Endometrial microvascular endothelial cells (primary cell): ENCODE results near the gene RRAS2. TPM values are rescaled to one million over a fixed set of nuclear protein-coding genes. Genes with fewer than 3 reads are reported as not detected.
"Not testable (repeated sequence)": the region's sequence is repeated elsewhere in the genome, so short reads cannot be mapped to it uniquely, and the experiment has no call there.

Experiments
- in situ Hi-C: cut with HindIII; loops from 2 replicates; pipeline ENCODE4 v1.10.0; 2017; ENCODE audit warnings: low sequenced_read_pairs, low pct_unique_long_range_greater_than_20kb; ENCODE audit errors: inconsistent ontology term
- total RNA-seq: library from RNA; depleted of rRNA; stranded (reverse); fragments of >200 nt; gene quantifications from one replicate; pipeline ENCODE4 v1.2.3, GENCODE V29; 2015; ENCODE audit errors: inconsistent ontology term

The RRAS2 gene
- total RNA-seq, 1 donor from 2014 or later: 92.5 TPM

- in situ Hi-C loops: no loop called here
These were observed 12.6 kb downstream of the RRAS2 start for GRCh38 chr11:14346303-14346955.

DNA sequence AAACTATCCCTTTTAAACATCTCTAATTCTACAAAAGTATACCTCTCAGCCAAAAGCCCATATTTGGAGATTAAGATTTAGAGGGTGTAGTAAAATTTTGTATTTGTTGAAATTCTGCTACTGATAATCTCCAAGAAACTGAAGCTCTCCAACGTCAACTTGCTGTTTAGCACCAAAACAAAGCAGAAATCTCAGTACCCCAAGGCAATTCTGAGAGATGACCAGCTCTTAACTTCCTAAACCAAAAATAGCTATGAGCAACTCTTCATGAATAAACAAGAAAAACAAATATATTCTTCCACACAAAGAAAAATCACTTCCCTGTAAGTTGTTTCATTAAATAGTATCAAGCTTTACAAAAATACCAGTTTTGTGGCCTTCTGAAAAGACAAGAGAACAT is 13.3 kb downstream of the RRAS2 start:
- in situ Hi-C loops: no loop called here

- in situ Hi-C loops: not testable (repeated sequence)
These were observed 14.0 kb downstream of the RRAS2 start for GRCh38 chr11:14345016-14345415.

- in situ Hi-C loops: no loop called here
These were observed 16.1 kb downstream of the RRAS2 start for GRCh38 chr11:14342906-14343305.

- in situ Hi-C loops: no loop called here
These were observed 17.0 kb downstream of the RRAS2 start for GRCh38 chr11:14341968-14342367.

GRCh38 chr11:14340721-14341120 is 18.3 kb downstream of the RRAS2 start:
- in situ Hi-C loops: no loop called here

- in situ Hi-C loops: no loop called here
These were observed 19.6 kb downstream of the RRAS2 start for GRCh38 chr11:14339356-14339755.

GRCh38 chr11:14336507-14337503 is 22.2 kb downstream of the RRAS2 start:
- in situ Hi-C loops: no loop called here

- in situ Hi-C loops: no loop called here
These were observed 23.3 kb downstream of the RRAS2 start for GRCh38 chr11:14335712-14336111.

DNA sequence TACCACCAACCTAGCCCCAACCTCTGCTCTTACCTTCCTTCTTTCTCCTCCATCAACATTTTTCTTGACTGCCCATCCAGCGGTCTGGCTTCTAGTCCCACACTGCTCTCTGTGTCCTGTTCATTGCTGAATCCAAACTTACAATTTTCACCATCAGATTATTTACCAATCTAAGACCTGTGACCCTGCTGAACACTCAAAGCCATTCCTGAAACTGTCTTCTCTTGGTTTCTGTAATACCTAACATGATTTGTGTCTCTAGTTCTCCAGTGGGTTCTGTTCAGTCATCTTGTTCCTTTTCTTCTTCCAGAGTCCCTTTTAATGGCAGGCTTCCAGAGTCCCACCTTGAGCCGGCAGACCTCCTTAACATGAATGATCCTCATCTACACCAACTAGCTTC is 24.1 kb downstream of the RRAS2 start:
- in situ Hi-C loops: no loop called here

- in situ Hi-C loops: no loop called here
These were observed 24.8 kb downstream of the RRAS2 start for GRCh38 chr11:14334192-14334591.

DNA sequence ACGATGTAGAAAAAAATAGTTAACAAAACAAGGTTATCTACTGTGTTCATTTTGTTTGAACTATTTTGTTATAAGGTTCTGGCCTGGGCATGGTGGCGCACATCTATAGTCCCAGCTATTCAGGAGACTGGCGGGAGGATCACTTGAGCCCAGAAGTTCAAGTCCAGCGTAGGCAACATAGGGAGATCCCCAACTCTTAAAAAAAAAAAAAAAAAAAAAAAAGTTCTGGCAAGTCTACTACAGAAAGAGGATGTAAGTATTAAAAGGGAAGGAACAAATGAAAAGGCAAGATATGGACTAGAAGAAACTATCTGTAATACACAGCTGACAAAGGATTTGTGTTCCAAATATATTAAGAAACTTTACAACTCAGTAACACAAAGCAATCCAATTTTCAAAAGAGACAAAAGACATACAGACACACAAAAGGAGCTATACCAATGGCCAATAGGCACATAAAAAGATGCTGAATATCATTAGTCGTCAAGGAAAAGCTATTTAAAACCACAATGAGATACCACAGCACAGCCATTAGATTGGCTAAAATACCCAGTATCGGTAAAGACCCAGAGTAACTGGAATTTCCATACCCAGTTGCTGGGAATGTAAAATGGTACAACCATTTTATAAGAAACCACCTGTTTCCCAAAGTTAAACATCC is 27.4 kb downstream of the RRAS2 start:
- in situ Hi-C loops: no loop called here

DNA sequence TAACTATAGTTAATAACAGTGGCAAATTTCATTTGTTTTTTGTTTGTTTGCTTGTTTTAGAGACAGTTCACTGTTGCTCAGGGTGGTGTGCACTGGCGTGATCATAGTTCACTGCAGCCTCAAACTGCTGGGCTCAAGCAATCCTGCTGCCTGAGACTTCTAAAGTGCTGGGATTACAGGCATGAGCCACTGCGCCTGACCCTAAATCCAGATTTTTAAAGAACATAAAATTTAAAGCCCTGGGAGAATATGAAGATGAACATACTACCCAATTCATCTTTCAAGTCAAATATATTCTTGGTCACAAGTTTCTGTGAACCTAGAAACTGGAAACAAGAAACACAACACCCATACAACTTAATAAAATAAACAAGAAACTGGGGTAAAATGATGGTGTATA is 28.1 kb downstream of the RRAS2 start:
- in situ Hi-C loops: no loop called here

- in situ Hi-C loops: no loop called here
These were observed 29.3 kb downstream of the RRAS2 start for GRCh38 chr11:14329702-14330101.

GRCh38 chr11:14327116-14327515 is 31.9 kb downstream of the RRAS2 start:
- in situ Hi-C loops: no loop called here

- in situ Hi-C loops: loop anchor here (25.0 kb wide), 1 partner anchor 139 kb away; no protein-coding TSS in a partner anchor
These were observed 35.8 kb downstream of the RRAS2 start for GRCh38 chr11:14323118-14323676.

DNA sequence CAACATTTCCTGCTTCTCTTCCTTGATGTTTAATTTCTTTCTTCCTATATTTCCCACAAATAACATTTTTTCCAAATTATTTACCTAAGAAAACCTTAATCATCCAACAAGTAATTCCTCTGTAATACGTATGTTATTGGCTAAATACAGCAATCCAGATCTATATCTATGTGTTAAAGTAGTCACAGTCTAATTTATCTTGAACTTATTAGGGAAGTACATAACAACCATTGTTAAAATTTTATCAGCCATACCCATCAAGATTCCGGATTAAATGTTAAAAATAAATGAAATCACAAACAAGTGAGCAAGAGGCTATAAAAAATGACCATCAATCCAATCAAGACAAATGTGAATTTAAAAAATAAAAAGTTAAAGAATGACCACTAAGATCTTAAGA is 36.5 kb downstream of the RRAS2 start:
- in situ Hi-C loops: loop anchor here (25.0 kb wide), 1 partner anchor 140 kb away; no protein-coding TSS in a partner anchor

GRCh38 chr11:14320020-14320419 is 39.0 kb downstream of the RRAS2 start:
- in situ Hi-C loops: loop anchor here (25.0 kb wide), 1 partner anchor 142 kb away; no protein-coding TSS in a partner anchor

DNA sequence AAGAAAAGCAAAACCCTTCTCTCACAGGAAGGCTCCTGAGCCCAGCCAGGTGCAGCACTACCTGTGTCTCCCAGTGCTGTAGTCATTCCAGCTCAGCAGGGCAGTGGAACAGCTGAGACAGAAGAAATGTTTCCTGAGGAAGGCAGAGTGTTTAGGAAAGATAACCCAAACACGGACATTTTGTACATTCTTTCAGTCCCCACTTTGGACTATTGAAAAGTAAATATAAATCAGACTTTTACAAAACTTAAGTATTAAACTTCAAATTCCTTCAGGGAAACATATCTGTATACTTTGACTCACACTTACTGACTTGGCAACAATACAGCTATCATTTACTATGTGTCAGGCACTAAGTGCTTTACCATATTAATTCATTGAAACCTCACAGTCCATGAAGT is 40.4 kb downstream of the RRAS2 start:
- in situ Hi-C loops: loop anchor here (25.0 kb wide), 1 partner anchor 144 kb away; no protein-coding TSS in a partner anchor
